Right lobe of liver (tissue), 4 donors: ENCODE data around the gene WDR49.

Source experiments
- CTCF ChIP-seq, 4 donors: fragments of 200-600 bp in 3 of 4; fragments of 450-650 bp in 1 of 4; IDR thresholded peaks; one replicate each; pipeline versions ENCODE4 v1.5.1 to v1.8.0; 2016 to 2022; ENCODE audit warnings: antibody characterized with exemption in 4 of 4, mild to moderate bottlenecking in 2 of 4
- POLR2A ChIP-seq: fragments of 450-650 bp; IDR thresholded peaks from one replicate; pipeline ENCODE4 v1.6.1; 2017; ENCODE audit warnings: antibody characterized with exemption, mild to moderate bottlenecking
- donor health status: DM: no; HTN: no; CAD: no.
- donor health status: DM: no; HTN: no; CAD: no.
- donor health status: DM: no; HTN: yes; CAD: no.

GRCh38 chr3:167502401-167502800, 151.3 kb downstream of the WDR49 start:
- TF ChIP-seq CTCF (IDR thresholded peaks at IDR 0.05) = no peak
- TF ChIP-seq POLR2A = no peak
